K562 (cell line): ENCODE results near the gene TMEM273. TPM values are rescaled to one million over a fixed set of nuclear protein-coding genes. Genes with fewer than 3 reads are reported as not detected.

Source experiments
- ESRRA ChIP-seq: fragments of 450-650 bp; IDR thresholded peaks from 2 replicates; pipeline ENCODE4 v1.6.1; 2014; ENCODE audit warnings: low read depth, mild to moderate bottlenecking, moderate library complexity, borderline replicate concordance
- FOXJ3 ChIP-seq: sonication (generic); formaldehyde crosslinking; IDR thresholded peaks from 2 replicates; pipeline ENCODE4 v1.4.0; 2020; ENCODE audit warnings: mild to moderate bottlenecking, missing genetic modification reagents
- GATA2 ChIP-seq: sonication (generic); formaldehyde crosslinking; IDR thresholded peaks from 2 replicates; pipeline ENCODE4 v1.4.0; 2020; ENCODE audit warnings: mild to moderate bottlenecking, missing genetic modification reagents
- MEIS2 ChIP-seq: fragments of 450-650 bp; IDR thresholded peaks from 2 replicates; pipeline ENCODE4 v1.6.1; 2014; ENCODE audit warnings: mild to moderate bottlenecking; ENCODE audit not compliant: partially characterized antibody
- POLR2AphosphoS2 ChIP-seq: IDR thresholded peaks from 2 replicates; pipeline ENCODE4 v1.6.1; 2012; ENCODE audit warnings: low read length, improper control_type of control experiment
- RBM14 ChIP-seq: fragments of 200-400 bp; formaldehyde crosslinking; IDR thresholded peaks from 2 replicates; pipeline ENCODE4 v1.6.1; 2018; ENCODE audit warnings: low read depth, mild to moderate bottlenecking, low read length, moderate library complexity, borderline replicate concordance; ENCODE audit not compliant: insufficient read depth
- SIRT6 ChIP-seq: IDR thresholded peaks from one replicate; pipeline ENCODE4 v1.6.1; 2012; ENCODE audit warnings: low read depth, mild to moderate bottlenecking, control low read depth, inconsistent platforms, low read length, moderate library complexity
- ZC3H8 ChIP-seq: fragments of 450-650 bp; IDR thresholded peaks from 2 replicates; pipeline ENCODE4 v1.6.1; 2017
- ZFX ChIP-seq: sonication (generic); formaldehyde crosslinking; IDR thresholded peaks from 2 replicates; pipeline ENCODE4 v1.8.0; 2022; ENCODE audit warnings: mild to moderate bottlenecking, missing genetic modification reagents, moderate library complexity
- ZNF212 ChIP-seq: fragments of 450-650 bp; formaldehyde crosslinking; IDR thresholded peaks from 2 replicates; pipeline ENCODE4 v1.4.0; 2020; ENCODE audit warnings: mild to moderate bottlenecking
- ZNF3 ChIP-seq: fragments of 250-450 bp; sonication (Bioruptor Pico); IDR thresholded peaks from 2 replicates; pipeline ENCODE4 v1.5.0; 2021; ENCODE audit warnings: mild to moderate bottlenecking, moderate library complexity
- polyA plus RNA-seq, 8 experiments: library from polyadenylated mRNA; depleted of rRNA in 4 of 8; stranded (reverse) in 5 of 8; unstranded in 3 of 8; fragments of >200 nt; fragmentation: Nextera tagmentation in 2 of 8; fragmentation: Illumina TruSeq in 1 of 8; extraction: Ambion mirVana in 2 of 8; extraction: Trizol in 1 of 8; gene quantifications; 2 replicates each; pipeline versions ENCODE4 v1.2.1 to v1.2.3, GENCODE V29; 2011 to 2014; ENCODE audit warnings: inconsistent platforms in 1 of 8, missing spikeins in 1 of 8
- total RNA-seq, 7 experiments: library from RNA; depleted of rRNA in 6 of 7; stranded (reverse); fragments of >200 nt in 6 of 7; fragmentation: Illumina TruSeq in 2 of 7; extraction: Trizol in 2 of 7; gene quantifications; 2 replicates each; pipeline versions ENCODE4 v1.2.1 to v1.2.3, GENCODE V29; 2011 to 2021; ENCODE audit warnings: low replicate concordance in 1 of 7
- TF ChIP-seq, protein P1 (sequence below): fragments of 450-650 bp; formaldehyde crosslinking; IDR thresholded peaks from 2 replicates; pipeline ENCODE4 v1.4.0; 2022; ENCODE audit warnings: mild to moderate bottlenecking, moderate library complexity
- TF ChIP-seq, protein P2 (sequence below): fragments of 450-650 bp; formaldehyde crosslinking; IDR thresholded peaks from 2 replicates; pipeline ENCODE4 v1.4.0; 2022; ENCODE audit warnings: missing genetic modification characterization
- TF ChIP-seq, protein P3 (sequence below): sonication (generic); formaldehyde crosslinking; IDR thresholded peaks from 2 replicates; pipeline ENCODE4 v1.8.1; 2022; ENCODE audit warnings: missing genetic modification reagents
- TF ChIP-seq, protein P4 (sequence below): fragments of 250-450 bp; sonication (Bioruptor Pico); IDR thresholded peaks from 2 replicates; pipeline ENCODE4 v1.4.0; 2020; ENCODE audit warnings: borderline replicate concordance
- TF ChIP-seq, protein P5 (sequence below): fragments of 250-450 bp; sonication (Bioruptor Pico); IDR thresholded peaks from 2 replicates; pipeline ENCODE4 v1.4.0; 2020

Gene TMEM273
- total and polyA plus RNA-seq, 9 of the 15 experiments (the other 6 are each of a cell fraction or from before 2014, with no cell fraction given) = 39.2 to 131 (median 95.6) TPM

DNA sequence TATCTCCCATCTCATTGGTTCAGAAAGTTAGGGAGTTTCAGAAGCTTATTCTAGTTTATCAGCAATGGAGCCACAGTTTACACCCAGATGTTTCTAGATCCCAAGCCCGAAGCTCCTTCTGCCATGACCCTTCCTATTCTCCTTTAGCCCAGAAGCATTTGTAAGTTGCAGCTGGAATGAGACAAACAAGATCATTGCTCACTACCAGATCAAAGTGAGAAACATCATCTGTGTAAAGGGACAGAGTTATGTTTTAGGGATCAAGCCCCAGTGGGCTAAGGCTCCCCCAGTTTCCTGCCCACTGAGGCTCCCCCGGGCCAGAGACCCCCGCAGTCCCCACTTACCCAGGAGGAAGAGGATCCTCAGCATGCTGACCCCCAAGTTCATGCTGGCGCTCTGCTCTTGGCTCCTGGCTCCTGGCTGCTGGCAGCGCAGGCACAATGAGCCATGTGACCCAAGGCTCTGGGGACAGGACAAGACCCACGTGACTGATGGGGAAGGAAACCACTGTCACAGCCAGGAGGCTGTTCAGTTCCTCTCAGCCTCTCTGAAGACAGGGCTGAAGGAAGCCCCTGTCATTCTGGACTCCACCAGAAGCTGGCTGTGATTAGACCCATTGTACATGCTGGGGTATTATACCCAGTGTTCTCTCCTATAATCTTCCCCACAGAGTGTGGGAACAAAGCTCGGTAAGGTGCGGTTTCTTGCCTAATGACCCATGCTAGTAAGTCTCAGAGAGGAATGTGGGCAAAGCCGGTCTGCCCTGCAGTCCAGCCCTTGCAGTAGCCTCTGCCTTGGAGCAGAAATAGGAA, at the start of gene TMEM273 (continued):
- TF ChIP-seq RBM14 (no peak), MEIS2 (peak; percentile 60), GATA2 (CRISPR knock-in tag) (peak; percentile 12; the same call in 1 of the 2 replicates), ZC3H8 (no peak), FOXJ3 (CRISPR knock-in tag) (no peak), ESRRA (0 out of 2 replicates have a peak, but pooled peaks have one; percentile 18), ZNF212 (CRISPR knock-in tag) (no peak), POLR2AphosphoS2 (no peak), ZFX (CRISPR knock-in tag) (no peak), ZNF3 (CRISPR knock-in tag) (no peak), SIRT6 (no peak)
- TF ChIP-seq, protein P1, sequence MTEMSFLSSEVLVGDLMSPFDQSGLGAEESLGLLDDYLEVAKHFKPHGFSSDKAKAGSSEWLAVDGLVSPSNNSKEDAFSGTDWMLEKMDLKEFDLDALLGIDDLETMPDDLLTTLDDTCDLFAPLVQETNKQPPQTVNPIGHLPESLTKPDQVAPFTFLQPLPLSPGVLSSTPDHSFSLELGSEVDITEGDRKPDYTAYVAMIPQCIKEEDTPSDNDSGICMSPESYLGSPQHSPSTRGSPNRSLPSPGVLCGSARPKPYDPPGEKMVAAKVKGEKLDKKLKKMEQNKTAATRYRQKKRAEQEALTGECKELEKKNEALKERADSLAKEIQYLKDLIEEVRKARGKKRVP (CRISPR knock-in tag) = no peak; the same call in none of the 2 replicates
- TF ChIP-seq, protein P2, sequence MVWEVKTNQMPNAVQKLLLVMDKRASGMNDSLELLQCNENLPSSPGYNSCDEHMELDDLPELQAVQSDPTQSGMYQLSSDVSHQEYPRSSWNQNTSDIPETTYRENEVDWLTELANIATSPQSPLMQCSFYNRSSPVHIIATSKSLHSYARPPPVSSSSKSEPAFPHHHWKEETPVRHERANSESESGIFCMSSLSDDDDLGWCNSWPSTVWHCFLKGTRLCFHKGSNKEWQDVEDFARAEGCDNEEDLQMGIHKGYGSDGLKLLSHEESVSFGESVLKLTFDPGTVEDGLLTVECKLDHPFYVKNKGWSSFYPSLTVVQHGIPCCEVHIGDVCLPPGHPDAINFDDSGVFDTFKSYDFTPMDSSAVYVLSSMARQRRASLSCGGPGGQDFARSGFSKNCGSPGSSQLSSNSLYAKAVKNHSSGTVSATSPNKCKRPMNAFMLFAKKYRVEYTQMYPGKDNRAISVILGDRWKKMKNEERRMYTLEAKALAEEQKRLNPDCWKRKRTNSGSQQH (CRISPR knock-in tag) = no peak
- TF ChIP-seq, protein P3, sequence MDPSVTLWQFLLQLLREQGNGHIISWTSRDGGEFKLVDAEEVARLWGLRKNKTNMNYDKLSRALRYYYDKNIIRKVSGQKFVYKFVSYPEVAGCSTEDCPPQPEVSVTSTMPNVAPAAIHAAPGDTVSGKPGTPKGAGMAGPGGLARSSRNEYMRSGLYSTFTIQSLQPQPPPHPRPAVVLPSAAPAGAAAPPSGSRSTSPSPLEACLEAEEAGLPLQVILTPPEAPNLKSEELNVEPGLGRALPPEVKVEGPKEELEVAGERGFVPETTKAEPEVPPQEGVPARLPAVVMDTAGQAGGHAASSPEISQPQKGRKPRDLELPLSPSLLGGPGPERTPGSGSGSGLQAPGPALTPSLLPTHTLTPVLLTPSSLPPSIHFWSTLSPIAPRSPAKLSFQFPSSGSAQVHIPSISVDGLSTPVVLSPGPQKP (CRISPR knock-in tag) = no peak
- TF ChIP-seq, protein P4, sequence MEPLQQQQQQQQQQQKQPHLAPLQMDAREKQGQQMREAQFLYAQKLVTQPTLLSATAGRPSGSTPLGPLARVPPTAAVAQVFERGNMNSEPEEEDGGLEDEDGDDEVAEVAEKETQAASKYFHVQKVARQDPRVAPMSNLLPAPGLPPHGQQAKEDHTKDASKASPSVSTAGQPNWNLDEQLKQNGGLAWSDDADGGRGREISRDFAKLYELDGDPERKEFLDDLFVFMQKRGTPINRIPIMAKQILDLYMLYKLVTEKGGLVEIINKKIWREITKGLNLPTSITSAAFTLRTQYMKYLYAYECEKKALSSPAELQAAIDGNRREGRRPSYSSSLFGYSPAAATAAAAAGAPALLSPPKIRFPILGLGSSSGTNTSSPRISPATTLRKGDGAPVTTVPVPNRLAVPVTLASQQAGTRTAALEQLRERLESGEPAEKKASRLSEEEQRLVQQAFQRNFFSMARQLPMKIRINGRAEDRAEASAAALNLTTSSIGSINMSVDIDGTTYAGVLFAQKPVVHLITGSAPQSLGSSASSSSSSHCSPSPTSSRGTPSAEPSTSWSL = peak; percentile 78; the same call in 1 of the 2 replicates
- TF ChIP-seq, protein P5, sequence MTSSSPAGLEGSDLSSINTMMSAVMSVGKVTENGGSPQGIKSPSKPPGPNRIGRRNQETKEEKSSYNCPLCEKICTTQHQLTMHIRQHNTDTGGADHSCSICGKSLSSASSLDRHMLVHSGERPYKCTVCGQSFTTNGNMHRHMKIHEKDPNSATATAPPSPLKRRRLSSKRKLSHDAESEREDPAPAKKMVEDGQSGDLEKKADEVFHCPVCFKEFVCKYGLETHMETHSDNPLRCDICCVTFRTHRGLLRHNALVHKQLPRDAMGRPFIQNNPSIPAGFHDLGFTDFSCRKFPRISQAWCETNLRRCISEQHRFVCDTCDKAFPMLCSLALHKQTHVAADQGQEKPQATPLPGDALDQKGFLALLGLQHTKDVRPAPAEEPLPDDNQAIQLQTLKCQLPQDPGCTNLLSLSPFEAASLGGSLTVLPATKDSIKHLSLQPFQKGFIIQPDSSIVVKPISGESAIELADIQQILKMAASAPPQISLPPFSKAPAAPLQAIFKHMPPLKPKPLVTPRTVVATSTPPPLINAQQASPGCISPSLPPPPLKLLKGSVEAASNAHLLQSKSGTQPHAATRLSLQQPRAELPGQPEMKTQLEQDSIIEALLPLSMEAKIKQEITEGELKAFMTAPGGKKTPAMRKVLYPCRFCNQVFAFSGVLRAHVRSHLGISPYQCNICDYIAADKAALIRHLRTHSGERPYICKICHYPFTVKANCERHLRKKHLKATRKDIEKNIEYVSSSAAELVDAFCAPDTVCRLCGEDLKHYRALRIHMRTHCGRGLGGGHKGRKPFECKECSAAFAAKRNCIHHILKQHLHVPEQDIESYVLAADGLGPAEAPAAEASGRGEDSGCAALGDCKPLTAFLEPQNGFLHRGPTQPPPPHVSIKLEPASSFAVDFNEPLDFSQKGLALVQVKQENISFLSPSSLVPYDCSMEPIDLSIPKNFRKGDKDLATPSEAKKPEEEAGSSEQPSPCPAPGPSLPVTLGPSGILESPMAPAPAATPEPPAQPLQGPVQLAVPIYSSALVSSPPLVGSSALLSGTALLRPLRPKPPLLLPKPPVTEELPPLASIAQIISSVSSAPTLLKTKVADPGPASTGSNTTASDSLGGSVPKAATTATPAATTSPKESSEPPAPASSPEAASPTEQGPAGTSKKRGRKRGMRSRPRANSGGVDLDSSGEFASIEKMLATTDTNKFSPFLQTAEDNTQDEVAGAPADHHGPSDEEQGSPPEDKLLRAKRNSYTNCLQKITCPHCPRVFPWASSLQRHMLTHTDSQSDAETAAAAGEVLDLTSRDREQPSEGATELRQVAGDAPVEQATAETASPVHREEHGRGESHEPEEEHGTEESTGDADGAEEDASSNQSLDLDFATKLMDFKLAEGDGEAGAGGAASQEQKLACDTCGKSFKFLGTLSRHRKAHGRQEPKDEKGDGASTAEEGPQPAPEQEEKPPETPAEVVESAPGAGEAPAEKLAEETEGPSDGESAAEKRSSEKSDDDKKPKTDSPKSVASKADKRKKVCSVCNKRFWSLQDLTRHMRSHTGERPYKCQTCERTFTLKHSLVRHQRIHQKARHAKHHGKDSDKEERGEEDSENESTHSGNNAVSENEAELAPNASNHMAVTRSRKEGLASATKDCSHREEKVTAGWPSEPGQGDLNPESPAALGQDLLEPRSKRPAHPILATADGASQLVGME = peak; percentile 96
